ENCODE measurements around the gene GGNBP2.

Gene GGNBP2

DNA sequence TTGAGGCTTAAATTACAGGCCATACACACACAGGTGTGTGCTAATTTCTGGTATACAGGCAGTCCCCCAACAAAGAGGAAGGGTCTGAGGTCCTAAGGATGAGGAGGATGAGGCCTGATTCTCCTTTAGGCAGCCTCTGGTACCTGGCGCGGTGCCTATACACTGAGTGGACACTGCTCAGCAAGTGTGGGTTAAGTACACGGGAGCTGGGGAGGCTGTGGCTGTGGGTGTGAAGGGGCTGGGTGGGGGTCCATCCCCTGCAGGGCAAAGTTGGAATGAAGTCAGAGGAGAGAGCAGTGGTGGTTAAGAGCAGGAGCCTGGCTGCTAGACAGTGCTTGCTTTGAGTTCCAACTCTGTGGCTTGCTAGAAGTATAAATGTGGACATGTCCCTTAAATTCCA is 67.6 kb downstream of the GGNBP2 start:
- H3K4me3 ChIP-seq (ENCODE audit: severe bottlenecking) = no peak overlapping the region
- H3K9me3 ChIP-seq (ENCODE audit: severe bottlenecking) = no peaks in the 10 kb centered on the region
- H3K4me1 ChIP-seq (ENCODE audit: insufficient read depth, poor library complexity, severe bottlenecking) = peaks cover 10% of the 10 kb centered on the region
- ATAC-seq (ENCODE audit: low read depth) = no peak
- H3K27me3 ChIP-seq (ENCODE audit: insufficient read depth, poor library complexity, severe bottlenecking) = no peaks in the 10 kb centered on the region
- no peak for TF ChIP-seq CTCF (IDR thresholded peaks at IDR 0.05; ENCODE audit: poor library complexity, severe bottlenecking)
- DNase-seq (ENCODE audit: low spot score) = no peak
- no peak overlapping the region for H3K27ac ChIP-seq (ENCODE audit: poor library complexity, severe bottlenecking)
- H3K36me3 ChIP-seq (ENCODE audit: low read depth) = no peaks in the 10 kb centered on the region

GRCh38 chr17:36613155-36613554 is 68.4 kb downstream of the GGNBP2 start:
- Histone ChIP-seq H3K27ac (ENCODE audit: poor library complexity, severe bottlenecking) (no peak overlapping the region), H3K4me3 (ENCODE audit: severe bottlenecking) (no peak overlapping the region), H3K4me1 (ENCODE audit: insufficient read depth, poor library complexity, severe bottlenecking) (peaks cover 10% of the 10 kb centered on the region), H3K9me3 (ENCODE audit: severe bottlenecking) (no peaks in the 10 kb centered on the region), H3K36me3 (ENCODE audit: low read depth) (no peaks in the 10 kb centered on the region), H3K27me3 (ENCODE audit: insufficient read depth, poor library complexity, severe bottlenecking) (no peaks in the 10 kb centered on the region)
- DNase-seq (ENCODE audit: low spot score) = no peak
- no peak for ATAC-seq (ENCODE audit: low read depth)
- no peak for TF ChIP-seq CTCF (IDR thresholded peaks at IDR 0.05; ENCODE audit: poor library complexity, severe bottlenecking)

GRCh38 chr17:36614081-36614480 is 69.4 kb downstream of the GGNBP2 start:
- no peak for ATAC-seq (ENCODE audit: low read depth)
- H3K27me3 ChIP-seq (ENCODE audit: insufficient read depth, poor library complexity, severe bottlenecking) = no peaks in the 10 kb centered on the region
- H3K9me3 ChIP-seq (ENCODE audit: severe bottlenecking) = no peaks in the 10 kb centered on the region
- peaks cover 10% of the 10 kb centered on the region for H3K4me1 ChIP-seq (ENCODE audit: insufficient read depth, poor library complexity, severe bottlenecking)
- no peak overlapping the region for H3K4me3 ChIP-seq (ENCODE audit: severe bottlenecking)
- no peaks in the 10 kb centered on the region for H3K36me3 ChIP-seq (ENCODE audit: low read depth)
- no peak overlapping the region for H3K27ac ChIP-seq (ENCODE audit: poor library complexity, severe bottlenecking)
- no peak for TF ChIP-seq CTCF (IDR thresholded peaks at IDR 0.05; ENCODE audit: poor library complexity, severe bottlenecking)
- no peak for DNase-seq (ENCODE audit: low spot score)

DNA sequence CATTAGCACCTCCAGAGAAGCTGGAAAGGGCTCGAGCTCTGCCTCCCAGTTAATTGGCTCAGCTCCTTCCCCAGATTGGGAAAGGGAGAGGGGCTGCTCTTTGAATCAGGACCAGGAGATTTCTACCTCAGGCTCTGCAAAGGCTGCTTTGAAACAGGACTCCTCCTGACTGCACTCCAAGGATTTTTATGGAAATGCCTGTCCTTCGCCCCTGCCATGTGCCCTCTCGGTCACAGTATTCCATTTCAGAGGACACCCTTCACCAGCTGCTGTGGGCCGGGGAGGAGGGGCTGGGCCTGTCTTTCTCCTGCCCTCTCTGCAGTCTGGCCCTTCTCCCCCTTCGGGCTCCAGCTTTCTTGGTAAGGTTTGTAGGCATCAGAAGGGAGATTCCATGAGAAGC is 70.2 kb downstream of the GGNBP2 start:
- peaks cover 10% of the 10 kb centered on the region for H3K4me1 ChIP-seq (ENCODE audit: insufficient read depth, poor library complexity, severe bottlenecking)
- no peaks in the 10 kb centered on the region for H3K36me3 ChIP-seq (ENCODE audit: low read depth)
- no peaks in the 10 kb centered on the region for H3K27me3 ChIP-seq (ENCODE audit: insufficient read depth, poor library complexity, severe bottlenecking)
- H3K27ac ChIP-seq (ENCODE audit: poor library complexity, severe bottlenecking) = no peak overlapping the region
- no peak for DNase-seq (ENCODE audit: low spot score)
- ATAC-seq (ENCODE audit: low read depth) = no peak
- H3K9me3 ChIP-seq (ENCODE audit: severe bottlenecking) = no peaks in the 10 kb centered on the region
- H3K4me3 ChIP-seq (ENCODE audit: severe bottlenecking) = no peak overlapping the region
- no peak for TF ChIP-seq CTCF (IDR thresholded peaks at IDR 0.05; ENCODE audit: poor library complexity, severe bottlenecking)

DNA sequence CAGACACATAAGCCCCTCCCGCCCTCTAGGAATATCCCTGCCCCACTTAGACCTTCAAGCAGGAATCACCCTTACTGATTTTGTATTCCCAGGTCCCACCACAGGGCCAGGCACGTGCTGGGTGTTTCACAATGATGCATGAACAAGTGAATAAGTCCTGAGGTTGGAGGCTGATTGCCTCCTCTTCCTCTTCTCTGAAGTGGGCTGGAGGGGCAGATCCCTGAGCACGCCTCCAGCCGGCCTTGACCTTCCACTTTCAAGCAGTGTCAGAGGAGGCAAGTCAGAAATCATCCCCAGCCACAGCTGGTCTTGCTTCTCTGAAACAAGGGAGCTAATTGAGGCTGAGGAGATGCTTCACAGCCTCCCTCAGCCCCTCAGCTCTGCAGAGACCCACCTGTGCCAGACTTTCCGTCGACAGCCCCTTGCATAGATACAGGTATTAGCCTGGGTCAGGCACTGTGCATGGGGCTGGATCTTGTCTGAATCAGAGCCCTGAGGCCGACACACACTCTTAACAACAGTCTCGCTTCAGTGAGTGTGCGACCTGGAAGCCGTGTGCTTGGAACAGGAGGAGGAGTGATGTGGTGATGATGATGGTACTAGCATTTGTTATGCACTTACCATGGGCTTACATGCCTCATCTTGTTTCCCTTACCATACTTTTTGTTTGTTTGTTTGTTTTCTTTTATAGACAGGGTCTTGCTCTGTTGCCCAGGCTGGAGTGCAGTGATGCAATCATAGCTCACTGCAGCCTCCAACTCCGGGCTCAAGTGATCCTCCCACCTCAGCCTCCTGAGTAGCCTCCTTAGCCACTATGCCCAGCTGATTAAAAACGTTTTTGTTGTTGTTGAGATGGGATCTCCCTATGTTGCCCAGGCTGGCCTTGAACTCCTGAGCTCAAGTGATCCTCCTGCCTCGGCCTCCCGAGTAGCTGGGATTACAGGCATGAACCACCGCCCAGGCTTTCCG is 71.6 kb downstream of the GGNBP2 start:
- TF ChIP-seq CTCF (IDR thresholded peaks at IDR 0.05; ENCODE audit: poor library complexity, severe bottlenecking) = no peak
- H3K4me1 ChIP-seq (ENCODE audit: insufficient read depth, poor library complexity, severe bottlenecking) = peaks cover 8% of the 10 kb centered on the region
- H3K27me3 ChIP-seq (ENCODE audit: insufficient read depth, poor library complexity, severe bottlenecking) = no peaks in the 10 kb centered on the region
- H3K27ac ChIP-seq (ENCODE audit: poor library complexity, severe bottlenecking) = no peak overlapping the region
- H3K9me3 ChIP-seq (ENCODE audit: severe bottlenecking) = no peaks in the 10 kb centered on the region
- no peaks in the 10 kb centered on the region for H3K36me3 ChIP-seq (ENCODE audit: low read depth)
- DNase-seq (ENCODE audit: low spot score) (no peak), ATAC-seq (ENCODE audit: low read depth) (no peak)
- H3K4me3 ChIP-seq (ENCODE audit: severe bottlenecking) = no peak overlapping the region
